Keratinocyte (primary cell): ENCODE data around the gene ZBTB8B. TPM values are rescaled to one million over a fixed set of nuclear protein-coding genes. Genes with fewer than 3 reads are reported as not detected.
"Not testable (repeated sequence)": the region's sequence is repeated elsewhere in the genome, so short reads cannot be mapped to it uniquely, and the experiment has no call there.

Experiments
- DNase-seq: peaks from one replicate; pipeline ENCODE4 v3.0.0-alpha.2; 2011; ENCODE audit warnings: low read depth, missing footprints, low spot score
- FAIRE-seq: peaks from 2 replicates; lab custom pipeline; 2011; peaks lifted over from hg19 to GRCh38; lab: Jason Lieb, UNC
- H2AFZ ChIP-seq: 2 replicates; pipeline ENCODE4 v1.6.0; 2012; ENCODE audit warnings: low read length, control low read depth, inconsistent platforms; ENCODE audit not compliant: control insufficient read depth
- H3K27ac ChIP-seq: 2 replicates; pipeline ENCODE4 v1.5.1; 2011; ENCODE audit warnings: low read length; ENCODE audit not compliant: control insufficient read depth, insufficient read depth
- H3K27me3 ChIP-seq: 3 replicates; pipeline ENCODE4 v1.6.0; 2011; ENCODE audit warnings: low read length; ENCODE audit not compliant: control insufficient read depth, insufficient read depth; ENCODE audit errors: extremely low read depth
- H3K36me3 ChIP-seq, 2 experiments: 2 replicates in 1 of 2; 3 replicates in 1 of 2; pipeline ENCODE4 v1.5.1; 2011; ENCODE audit warnings: low read length in 2 of 2, mild to moderate bottlenecking in 1 of 2; ENCODE audit not compliant: control insufficient read depth in 2 of 2, insufficient read depth in 2 of 2; ENCODE audit errors: extremely low read depth in 1 of 2
- H3K4me1 ChIP-seq: 3 replicates; pipeline ENCODE4 v1.5.1; 2011; ENCODE audit warnings: low read length; ENCODE audit not compliant: control insufficient read depth, insufficient read depth; ENCODE audit errors: extremely low read depth
- H3K4me2 ChIP-seq: 3 replicates; pipeline ENCODE4 v1.6.0; 2011; ENCODE audit warnings: low read depth, low read length; ENCODE audit not compliant: control insufficient read depth, insufficient read depth; ENCODE audit errors: extremely low read depth
- H3K4me3 ChIP-seq, 3 experiments: fragments of 200-600 bp in 1 of 3; sonication (generic) in 1 of 3; 2 replicates in 2 of 3; 3 replicates in 1 of 3; pipeline ENCODE4 v1.5.1; 2011 to 2016; ENCODE audit warnings: low read length in 3 of 3, mild to moderate bottlenecking in 3 of 3, control low read depth in 2 of 3, inconsistent platforms in 1 of 3, low read depth in 1 of 3, mixed read lengths in 1 of 3, mixed run types in 1 of 3, moderate library complexity in 1 of 3; ENCODE audit not compliant: control insufficient read depth in 2 of 3, insufficient read depth in 2 of 3; ENCODE audit errors: extremely low read depth in 1 of 3
- H3K79me2 ChIP-seq: 2 replicates; pipeline ENCODE4 v1.6.0; 2012; ENCODE audit warnings: low read length; ENCODE audit not compliant: control insufficient read depth, insufficient read depth
- H3K9ac ChIP-seq: 3 replicates; pipeline ENCODE4 v1.6.0; 2011; ENCODE audit warnings: low read length; ENCODE audit not compliant: control insufficient read depth, insufficient read depth; ENCODE audit errors: extremely low read depth
- H3K9me1 ChIP-seq: 3 replicates; pipeline ENCODE4 v1.6.0; 2011; ENCODE audit warnings: low read length; ENCODE audit not compliant: control insufficient read depth, insufficient read depth; ENCODE audit errors: extremely low read depth
- H3K9me3 ChIP-seq: 2 replicates; pipeline ENCODE4 v1.5.1; 2012; ENCODE audit warnings: low read depth, low read length; ENCODE audit not compliant: control insufficient read depth
- H4K20me1 ChIP-seq: 3 replicates; pipeline ENCODE4 v1.6.0; 2011; ENCODE audit warnings: low read length; ENCODE audit not compliant: control insufficient read depth, insufficient read depth; ENCODE audit errors: extremely low read depth
- EZH2 ChIP-seq: IDR thresholded peaks from one replicate; pipeline ENCODE4 v1.6.1; 2012; ENCODE audit warnings: inconsistent platforms, mild to moderate bottlenecking, low read length, moderate library complexity
- dilution Hi-C: fragments of 300-500 bp; cut with MboI; formaldehyde crosslinking; loops from one replicate; pipeline ENCODE4 v1.7.0; 2020; ENCODE audit warnings: low sequenced_read_pairs; ENCODE audit not compliant: extremely low pct_ligation_motif_present
- polyA plus RNA-seq, 5 experiments: library from polyadenylated mRNA; depleted of rRNA in 3 of 5; stranded (reverse) in 3 of 5; stranded (forward) in 1 of 5; unstranded in 1 of 5; fragments of >200 nt; gene quantifications; 1 replicate in 1 of 5; 2 replicates in 3 of 5; 3 replicates in 1 of 5; pipeline versions ENCODE4 v1.2.1 to v1.2.3, GENCODE V29; 2011 to 2012; ENCODE audit warnings: missing spikeins in 2 of 5, low read depth in 1 of 5, low replicate concordance in 1 of 5
- TF ChIP-seq, protein P1 (sequence below), 3 experiments: IDR thresholded peaks in 1 of 3; conservative IDR thresholded peaks in 1 of 3; optimal IDR thresholded peaks in 1 of 3; 2 replicates in 2 of 3; 3 replicates in 1 of 3; pipeline versions ENCODE3 to v1.5.1; 2011; ENCODE audit warnings: low read length in 3 of 3, mild to moderate bottlenecking in 3 of 3, moderate library complexity in 2 of 3, control low read depth in 1 of 3, inconsistent platforms in 1 of 3; ENCODE audit not compliant: insufficient read depth in 2 of 3; ENCODE audit errors: extremely low read depth in 1 of 3

Gene ZBTB8B
- polyA plus RNA-seq, 1 donor (not counting 4 experiments of a cell fraction or from before 2014, with no cell fraction given): not detected

DNA sequence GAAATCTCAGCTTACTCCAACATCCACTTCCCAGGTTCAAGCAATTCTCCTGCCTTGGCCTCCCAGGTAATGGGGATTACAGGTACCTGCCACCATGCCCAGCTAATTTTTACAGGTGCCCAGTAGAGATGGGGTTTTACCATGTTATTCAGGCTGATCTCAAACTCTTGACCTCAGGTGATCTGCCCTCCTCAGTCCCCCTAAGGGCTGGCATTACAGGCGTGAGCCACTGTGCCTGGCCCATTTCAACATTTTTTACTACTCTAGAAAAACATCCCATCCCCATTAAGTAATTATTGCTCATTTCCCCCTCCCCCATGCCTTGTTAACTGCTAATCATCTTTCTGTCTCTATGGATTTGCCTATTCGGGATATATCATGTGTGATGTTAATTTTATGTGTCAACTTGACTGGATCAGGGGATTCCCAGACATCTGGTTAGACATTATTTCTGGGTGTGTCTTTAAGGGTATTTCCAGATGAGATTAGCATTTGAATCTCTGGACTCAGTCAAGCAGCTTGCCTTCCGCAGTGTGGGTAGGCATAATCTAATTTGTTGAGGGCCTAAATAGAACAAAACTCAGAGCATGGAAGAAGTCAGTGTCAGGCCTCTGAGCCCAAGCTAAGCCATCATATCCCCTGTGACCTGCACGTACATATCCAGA is 33.0 kb upstream of the ZBTB8B start:
- FAIRE-seq (no peak), DNase-seq (no peak)
- H2AFZ ChIP-seq: no peak overlapping the region
- H3K9me1 ChIP-seq: no peaks in the 10 kb centered on the region
- no peak overlapping the region for H3K4me3 ChIP-seq
- no peaks in the 10 kb centered on the region for H4K20me1 ChIP-seq
- H3K27me3 ChIP-seq: peaks cover 15% of the 10 kb centered on the region
- TF ChIP-seq EZH2: no peak
- TF ChIP-seq, protein P1, sequence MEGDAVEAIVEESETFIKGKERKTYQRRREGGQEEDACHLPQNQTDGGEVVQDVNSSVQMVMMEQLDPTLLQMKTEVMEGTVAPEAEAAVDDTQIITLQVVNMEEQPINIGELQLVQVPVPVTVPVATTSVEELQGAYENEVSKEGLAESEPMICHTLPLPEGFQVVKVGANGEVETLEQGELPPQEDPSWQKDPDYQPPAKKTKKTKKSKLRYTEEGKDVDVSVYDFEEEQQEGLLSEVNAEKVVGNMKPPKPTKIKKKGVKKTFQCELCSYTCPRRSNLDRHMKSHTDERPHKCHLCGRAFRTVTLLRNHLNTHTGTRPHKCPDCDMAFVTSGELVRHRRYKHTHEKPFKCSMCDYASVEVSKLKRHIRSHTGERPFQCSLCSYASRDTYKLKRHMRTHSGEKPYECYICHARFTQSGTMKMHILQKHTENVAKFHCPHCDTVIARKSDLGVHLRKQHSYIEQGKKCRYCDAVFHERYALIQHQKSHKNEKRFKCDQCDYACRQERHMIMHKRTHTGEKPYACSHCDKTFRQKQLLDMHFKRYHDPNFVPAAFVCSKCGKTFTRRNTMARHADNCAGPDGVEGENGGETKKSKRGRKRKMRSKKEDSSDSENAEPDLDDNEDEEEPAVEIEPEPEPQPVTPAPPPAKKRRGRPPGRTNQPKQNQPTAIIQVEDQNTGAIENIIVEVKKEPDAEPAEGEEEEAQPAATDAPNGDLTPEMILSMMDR (optimal IDR thresholded peaks at IDR 0.05 in 1 of 3, IDR thresholded peaks at IDR 0.05 in 1 of 3, conservative IDR thresholded peaks at IDR 0.05 in 1 of 3; ENCODE audit: extremely low read depth in 1 of 3, insufficient read depth in 2 of 3, low read length in 3 of 3): no peak
- no peak overlapping the region for H3K27ac ChIP-seq
- H3K4me2 ChIP-seq: no peak overlapping the region
- H3K4me1 ChIP-seq: peaks cover 6% of the 10 kb centered on the region
- no peaks in the 10 kb centered on the region for H3K36me3 ChIP-seq
- H3K9me3 ChIP-seq: no peaks in the 10 kb centered on the region
- no peaks in the 10 kb centered on the region for H3K79me2 ChIP-seq
- dilution Hi-C loops: no loop called here
- H3K9ac ChIP-seq: no peak overlapping the region

DNA sequence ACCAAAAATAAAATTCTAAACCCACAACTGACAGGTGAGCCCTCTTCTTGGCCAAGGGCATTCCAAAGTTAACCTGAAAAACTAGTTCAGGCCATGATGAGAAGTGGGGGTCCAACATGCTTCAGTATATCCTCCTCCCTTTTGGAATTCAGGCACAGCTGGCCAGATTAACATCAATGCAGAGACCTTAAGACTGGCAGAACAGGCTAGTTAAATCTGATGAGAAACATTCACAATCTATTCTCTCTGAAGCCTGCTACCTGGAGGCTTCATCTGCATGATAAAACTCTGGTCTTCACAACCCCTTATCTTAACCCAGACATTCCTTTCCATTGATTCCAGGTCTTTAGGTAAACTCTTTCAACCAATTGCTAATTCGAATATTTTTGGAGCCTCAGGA is 26.7 kb upstream of the ZBTB8B start:
- Histone ChIP-seq H3K4me3 (no peak overlapping the region), H4K20me1 (no peaks in the 10 kb centered on the region), H3K79me2 (no peaks in the 10 kb centered on the region), H3K4me1 (no peaks in the 10 kb centered on the region), H3K27me3 (peaks cover 4% of the 10 kb centered on the region), H3K9me1 (no peaks in the 10 kb centered on the region), H2AFZ (no peak overlapping the region), H3K9me3 (peaks cover 1% of the 10 kb centered on the region), H3K4me2 (no peak overlapping the region), H3K36me3 (no peaks in the 10 kb centered on the region), H3K9ac (no peak overlapping the region), H3K27ac (no peak overlapping the region)
- dilution Hi-C loops: no loop called here
- DNase-seq (no peak), FAIRE-seq (no peak)
- no peak for TF ChIP-seq EZH2
- TF ChIP-seq, protein P1 (optimal IDR thresholded peaks at IDR 0.05 in 1 of 3, IDR thresholded peaks at IDR 0.05 in 1 of 3, conservative IDR thresholded peaks at IDR 0.05 in 1 of 3; ENCODE audit: extremely low read depth in 1 of 3, insufficient read depth in 2 of 3, low read length in 3 of 3): no peak

DNA sequence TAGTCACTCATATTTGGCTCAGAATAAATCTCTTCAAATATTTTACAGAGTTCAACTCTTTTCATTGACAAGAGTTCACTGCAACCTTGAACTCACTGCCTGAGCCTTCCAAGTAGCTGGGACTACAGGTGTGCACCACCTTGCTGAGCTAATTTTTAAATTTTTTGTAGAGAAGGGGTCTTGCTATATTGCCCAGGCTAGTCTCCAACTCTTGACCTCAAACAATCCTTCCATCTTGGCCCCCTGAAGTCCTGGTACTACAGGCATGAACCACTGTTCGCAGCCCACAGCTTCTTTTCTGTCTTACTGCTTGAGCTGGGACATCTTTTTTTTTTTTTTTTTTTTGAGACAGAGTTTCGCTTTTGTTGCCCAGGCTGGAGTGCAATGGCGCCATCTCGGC is 26.1 kb upstream of the ZBTB8B start:
- H3K27ac ChIP-seq, H3K4me2 ChIP-seq, H2AFZ ChIP-seq, H3K36me3 ChIP-seq, H3K9me3 ChIP-seq, H3K4me1 ChIP-seq, H4K20me1 ChIP-seq, DNase-seq, dilution Hi-C loops, H3K9me1 ChIP-seq, H3K27me3 ChIP-seq, FAIRE-seq, H3K4me3 ChIP-seq, H3K79me2 ChIP-seq, H3K9ac ChIP-seq: not testable (repeated sequence)

DNA sequence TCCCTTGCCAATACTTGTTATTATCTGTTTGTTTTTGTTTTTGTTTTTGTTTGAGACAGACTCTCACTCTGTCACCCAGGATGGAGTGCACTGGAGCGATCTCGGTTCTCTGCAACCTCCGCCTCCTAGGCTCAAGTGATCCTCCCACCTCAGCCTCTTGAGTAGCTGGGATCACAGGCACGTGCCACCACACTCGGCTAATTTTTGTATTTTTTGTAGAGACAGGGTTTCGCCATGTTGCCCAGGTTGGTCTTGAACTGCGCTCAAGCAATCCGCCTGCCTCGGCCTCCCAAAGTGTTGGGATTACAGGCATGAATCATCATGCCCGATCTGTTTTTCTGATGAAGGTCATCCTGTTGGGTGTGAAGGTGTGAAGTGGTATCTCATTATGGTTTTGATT is 23.4 kb upstream of the ZBTB8B start:
- H3K36me3 ChIP-seq, H4K20me1 ChIP-seq, dilution Hi-C loops, H3K9me3 ChIP-seq, H3K9me1 ChIP-seq, H2AFZ ChIP-seq, H3K27me3 ChIP-seq, H3K4me1 ChIP-seq, H3K9ac ChIP-seq, H3K79me2 ChIP-seq, H3K4me2 ChIP-seq, DNase-seq, H3K27ac ChIP-seq, H3K4me3 ChIP-seq, FAIRE-seq: not testable (repeated sequence)
